ENCODE results near the gene WDR33. TPM values are rescaled to one million over a fixed set of nuclear protein-coding genes. Genes with fewer than 3 reads are reported as not detected.

The WDR33 gene
- total and polyA plus RNA-seq, 9 of the 15 experiments (the other 6 are each of a cell fraction or from before 2014, with no cell fraction given) = 24.2 to 57.4 (median 38.4) TPM

DNA sequence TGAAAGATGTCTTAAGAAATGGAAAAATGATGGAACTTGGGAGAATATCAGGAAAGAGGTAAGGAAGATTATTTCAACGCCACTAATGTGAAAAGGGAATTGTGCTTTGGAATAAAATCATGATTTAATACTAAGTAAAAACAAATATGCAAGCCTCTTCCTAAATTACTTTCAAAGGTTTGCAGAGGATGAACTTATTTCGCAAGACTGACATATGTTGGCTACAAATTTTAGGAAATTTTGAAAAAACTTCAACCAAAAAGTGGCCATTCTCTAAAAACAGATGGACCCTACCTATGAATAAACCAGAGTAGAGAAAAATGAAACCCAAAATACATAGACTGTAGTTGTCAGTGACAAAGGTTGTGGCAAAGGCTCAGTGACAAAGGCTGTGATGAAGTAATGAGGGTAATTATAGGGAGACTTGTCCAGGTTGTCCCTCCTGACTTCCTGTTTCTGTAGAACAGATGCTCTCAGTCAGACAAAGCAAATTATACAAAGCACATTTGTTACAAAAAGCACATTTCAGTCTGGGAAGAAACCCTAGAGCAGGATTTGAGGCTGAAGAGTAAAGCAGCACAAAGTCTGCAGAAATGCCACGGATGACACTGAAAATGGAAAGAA is 70.2 kb downstream of the WDR33 start:
- Histone ChIP-seq H3K4me2 (ENCODE audit: insufficient read depth, low read length) (no peak overlapping the region), H3K4me1 (replicated peaks in 1 of 2; ENCODE audit: control insufficient read depth in 2 of 2, insufficient read depth in 2 of 2, low read length in 2 of 2) (no peaks in the 10 kb centered on the region), H3K9ac (ENCODE audit: insufficient read depth in 1 of 2, low read depth in 2 of 2, low read length in 2 of 2) (no peak overlapping the region), H2AFZ (ENCODE audit: low read depth, low read length) (no peak overlapping the region), H3K79me2 (ENCODE audit: control insufficient read depth, insufficient read depth, low read length) (no peaks in the 10 kb centered on the region), H3K27ac (ENCODE audit: extremely low read depth, low read depth, low read length) (no peak overlapping the region), H3K36me3 (ENCODE audit: control insufficient read depth, insufficient read depth, low read length) (peaks cover 62% of the 10 kb centered on the region), H4K20me1 (replicated peaks; ENCODE audit: control insufficient read depth, insufficient read depth, low read length) (no peaks in the 10 kb centered on the region), H3K9me3 (replicated peaks; ENCODE audit: control insufficient read depth, insufficient read depth, low read depth, low read length) (no peaks in the 10 kb centered on the region), H3K9me1 (ENCODE audit: control insufficient read depth, insufficient read depth, low read length) (no peaks in the 10 kb centered on the region), H3K27me3 (ENCODE audit: control insufficient read depth in 2 of 2, insufficient read depth in 2 of 2, low read length in 2 of 2) (no peaks in the 10 kb centered on the region), H3K4me3 (no peak overlapping the region)
- TF ChIP-seq SPI1 (IDR thresholded peaks at IDR 0.05; ENCODE audit: borderline replicate concordance, low read depth, low read length) (0 out of 2 replicates have a peak, but pooled peaks have one; percentile 21), CEBPG (CRISPR knock-in tag; IDR thresholded peaks at IDR 0.05) (no peak), CEBPG (tag; conservative IDR thresholded peaks at IDR 0.05 in 1 of 2, IDR thresholded peaks at IDR 0.05 in 1 of 2) (peak; percentile 41 to 42; a peak in 2 of 4 replicates), SP1 (CRISPR knock-in tag; IDR thresholded peaks at IDR 0.05) (no peak), CEBPB (tag; IDR thresholded peaks at IDR 0.05) (peak; percentile 78)
- no TSS peak for BruUV-seq (replicated peaks)
- ATAC-seq (no peak), DNase-seq (ENCODE audit: extremely low read depth in 1 of 4, low spot score in 3 of 4) (no peak), FAIRE-seq (no peak)
- 88% methylated on average over 3 of the region's 3 CpGs for WGBS (ENCODE audit: insufficient coverage, low coverage, missing lambda C conversion rate)
- CTCF ChIA-PET (ENCODE audit: low intra/inter-chr PET ratio) = no interaction called here
- intact Hi-C loops (cut with micrococcal nuclease) (no loop called here), in situ Hi-C loops (cut with MboI) (no loop called here)
- POLR2A ChIA-PET = no interaction called here

- Histone ChIP-seq H3K4me2 (ENCODE audit: insufficient read depth, low read length) (no peak overlapping the region), H3K27me3 (ENCODE audit: control insufficient read depth in 2 of 2, insufficient read depth in 2 of 2, low read length in 2 of 2) (no peaks in the 10 kb centered on the region), H3K9ac (ENCODE audit: insufficient read depth in 1 of 2, low read depth in 2 of 2, low read length in 2 of 2) (no peak overlapping the region), H3K4me3 (no peak overlapping the region), H2AFZ (ENCODE audit: low read depth, low read length) (no peak overlapping the region), H3K4me1 (replicated peaks in 1 of 2; ENCODE audit: control insufficient read depth in 2 of 2, insufficient read depth in 2 of 2, low read length in 2 of 2) (no peaks in the 10 kb centered on the region), H3K9me1 (ENCODE audit: control insufficient read depth, insufficient read depth, low read length) (no peaks in the 10 kb centered on the region), H3K9me3 (replicated peaks; ENCODE audit: control insufficient read depth, insufficient read depth, low read depth, low read length) (no peaks in the 10 kb centered on the region), H3K36me3 (ENCODE audit: control insufficient read depth, insufficient read depth, low read length) (peaks cover 53% of the 10 kb centered on the region), H3K79me2 (ENCODE audit: control insufficient read depth, insufficient read depth, low read length) (no peaks in the 10 kb centered on the region), H4K20me1 (replicated peaks; ENCODE audit: control insufficient read depth, insufficient read depth, low read length) (no peaks in the 10 kb centered on the region), H3K27ac (ENCODE audit: extremely low read depth, low read depth, low read length) (no peak overlapping the region)
- DNase-seq (ENCODE audit: extremely low read depth in 1 of 4, low spot score in 3 of 4) (no peak), ATAC-seq (no peak), FAIRE-seq (peak; percentile 6)
- ChIA-PET CTCF (ENCODE audit: low intra/inter-chr PET ratio) (no interaction called here), POLR2A (no interaction called here)
- TF ChIP-seq RUNX1 (IDR thresholded peaks at IDR 0.05; ENCODE audit: low read depth) (no peak), KAT2B (IDR thresholded peaks at IDR 0.05; ENCODE audit: low read depth, low read length) (no peak), SNIP1 (IDR thresholded peaks at IDR 0.05; ENCODE audit: low read depth) (no peak), MTA2 (IDR thresholded peaks at IDR 0.05; ENCODE audit: low read depth) (no peak)
- TF ChIP-seq, protein P1, sequence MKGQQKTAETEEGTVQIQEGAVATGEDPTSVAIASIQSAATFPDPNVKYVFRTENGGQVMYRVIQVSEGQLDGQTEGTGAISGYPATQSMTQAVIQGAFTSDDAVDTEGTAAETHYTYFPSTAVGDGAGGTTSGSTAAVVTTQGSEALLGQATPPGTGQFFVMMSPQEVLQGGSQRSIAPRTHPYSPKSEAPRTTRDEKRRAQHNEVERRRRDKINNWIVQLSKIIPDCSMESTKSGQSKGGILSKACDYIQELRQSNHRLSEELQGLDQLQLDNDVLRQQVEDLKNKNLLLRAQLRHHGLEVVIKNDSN (CRISPR knock-in tag; IDR thresholded peaks at IDR 0.05) = no peak
- TF ChIP-seq, protein P2, sequence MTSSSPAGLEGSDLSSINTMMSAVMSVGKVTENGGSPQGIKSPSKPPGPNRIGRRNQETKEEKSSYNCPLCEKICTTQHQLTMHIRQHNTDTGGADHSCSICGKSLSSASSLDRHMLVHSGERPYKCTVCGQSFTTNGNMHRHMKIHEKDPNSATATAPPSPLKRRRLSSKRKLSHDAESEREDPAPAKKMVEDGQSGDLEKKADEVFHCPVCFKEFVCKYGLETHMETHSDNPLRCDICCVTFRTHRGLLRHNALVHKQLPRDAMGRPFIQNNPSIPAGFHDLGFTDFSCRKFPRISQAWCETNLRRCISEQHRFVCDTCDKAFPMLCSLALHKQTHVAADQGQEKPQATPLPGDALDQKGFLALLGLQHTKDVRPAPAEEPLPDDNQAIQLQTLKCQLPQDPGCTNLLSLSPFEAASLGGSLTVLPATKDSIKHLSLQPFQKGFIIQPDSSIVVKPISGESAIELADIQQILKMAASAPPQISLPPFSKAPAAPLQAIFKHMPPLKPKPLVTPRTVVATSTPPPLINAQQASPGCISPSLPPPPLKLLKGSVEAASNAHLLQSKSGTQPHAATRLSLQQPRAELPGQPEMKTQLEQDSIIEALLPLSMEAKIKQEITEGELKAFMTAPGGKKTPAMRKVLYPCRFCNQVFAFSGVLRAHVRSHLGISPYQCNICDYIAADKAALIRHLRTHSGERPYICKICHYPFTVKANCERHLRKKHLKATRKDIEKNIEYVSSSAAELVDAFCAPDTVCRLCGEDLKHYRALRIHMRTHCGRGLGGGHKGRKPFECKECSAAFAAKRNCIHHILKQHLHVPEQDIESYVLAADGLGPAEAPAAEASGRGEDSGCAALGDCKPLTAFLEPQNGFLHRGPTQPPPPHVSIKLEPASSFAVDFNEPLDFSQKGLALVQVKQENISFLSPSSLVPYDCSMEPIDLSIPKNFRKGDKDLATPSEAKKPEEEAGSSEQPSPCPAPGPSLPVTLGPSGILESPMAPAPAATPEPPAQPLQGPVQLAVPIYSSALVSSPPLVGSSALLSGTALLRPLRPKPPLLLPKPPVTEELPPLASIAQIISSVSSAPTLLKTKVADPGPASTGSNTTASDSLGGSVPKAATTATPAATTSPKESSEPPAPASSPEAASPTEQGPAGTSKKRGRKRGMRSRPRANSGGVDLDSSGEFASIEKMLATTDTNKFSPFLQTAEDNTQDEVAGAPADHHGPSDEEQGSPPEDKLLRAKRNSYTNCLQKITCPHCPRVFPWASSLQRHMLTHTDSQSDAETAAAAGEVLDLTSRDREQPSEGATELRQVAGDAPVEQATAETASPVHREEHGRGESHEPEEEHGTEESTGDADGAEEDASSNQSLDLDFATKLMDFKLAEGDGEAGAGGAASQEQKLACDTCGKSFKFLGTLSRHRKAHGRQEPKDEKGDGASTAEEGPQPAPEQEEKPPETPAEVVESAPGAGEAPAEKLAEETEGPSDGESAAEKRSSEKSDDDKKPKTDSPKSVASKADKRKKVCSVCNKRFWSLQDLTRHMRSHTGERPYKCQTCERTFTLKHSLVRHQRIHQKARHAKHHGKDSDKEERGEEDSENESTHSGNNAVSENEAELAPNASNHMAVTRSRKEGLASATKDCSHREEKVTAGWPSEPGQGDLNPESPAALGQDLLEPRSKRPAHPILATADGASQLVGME (CRISPR knock-in tag; IDR thresholded peaks at IDR 0.05) = no peak
- 92% methylated on average over 1 of the region's 1 CpG for WGBS (ENCODE audit: insufficient coverage, low coverage, missing lambda C conversion rate)
- BruUV-seq (replicated peaks) = no TSS peak
- in situ Hi-C loops (cut with MboI) = no loop called here
- intact Hi-C loops (cut with micrococcal nuclease) = no loop called here
Measured at GRCh38 chr2:127739800-127740199, 71.2 kb downstream of the WDR33 start.
